NCI-H82 treated with DMSO at 0.1 percent for 48 hours (cell line): ENCODE data around the gene CCSER2.
A peak's percentile ranks its signal among the peaks of the same experiment; 100 is the strongest.
"Not testable (repeated sequence)": the region's sequence is repeated elsewhere in the genome, so short reads cannot be mapped to it uniquely, and the experiment has no call there.

Experiments used
- DNase-seq: peaks from one replicate; lab custom pipeline; 2025; ENCODE audit not compliant: unreplicated experiment; lab: John Stamatoyannopoulos, UW

The CCSER2 gene

DNA sequence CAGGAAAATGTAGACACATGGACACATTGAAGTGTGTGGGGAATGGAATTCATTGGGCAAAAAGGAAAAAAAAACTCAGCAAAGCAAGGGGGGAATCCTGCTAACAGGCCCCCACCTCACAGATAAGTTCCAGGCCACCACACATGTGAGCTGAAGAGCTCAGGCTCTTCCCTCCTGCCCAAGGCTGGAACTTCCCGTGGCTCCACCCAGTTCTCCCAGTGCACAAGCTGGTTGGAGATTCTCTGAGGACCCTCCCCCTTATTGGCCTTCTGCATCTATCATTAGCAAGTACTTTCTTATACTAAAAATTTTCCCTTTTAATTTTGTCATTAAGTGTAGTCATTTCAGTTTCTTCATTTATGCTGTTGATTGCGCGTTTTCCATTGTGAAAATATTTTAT lies 190.8 kb downstream of the CCSER2 start:
- no peak for DNase-seq

- no peak for DNase-seq
Measured at GRCh38 chr10:84521013-84521412, 192.6 kb downstream of the CCSER2 start.

DNA sequence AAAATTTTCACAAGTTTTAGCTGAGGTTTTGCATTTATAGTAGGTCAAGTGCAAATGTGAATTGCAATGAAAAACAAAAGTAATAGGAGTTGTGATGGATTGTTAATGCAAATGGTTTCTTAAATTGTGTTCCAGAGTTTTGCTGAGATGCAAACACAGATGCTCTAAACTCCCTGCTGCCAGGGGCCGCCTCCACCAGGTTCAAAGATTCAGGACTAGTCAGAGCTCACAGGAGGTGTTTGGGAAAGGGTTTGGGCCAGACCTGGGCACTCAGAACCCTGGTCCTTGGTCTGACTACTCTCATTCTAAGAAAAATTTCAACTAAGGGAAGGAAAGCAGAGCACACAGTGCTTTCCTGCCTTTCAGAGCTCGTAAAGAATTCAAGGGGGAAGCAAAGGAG lies 193.1 kb downstream of the CCSER2 start:
- DNase-seq: no peak

DNA sequence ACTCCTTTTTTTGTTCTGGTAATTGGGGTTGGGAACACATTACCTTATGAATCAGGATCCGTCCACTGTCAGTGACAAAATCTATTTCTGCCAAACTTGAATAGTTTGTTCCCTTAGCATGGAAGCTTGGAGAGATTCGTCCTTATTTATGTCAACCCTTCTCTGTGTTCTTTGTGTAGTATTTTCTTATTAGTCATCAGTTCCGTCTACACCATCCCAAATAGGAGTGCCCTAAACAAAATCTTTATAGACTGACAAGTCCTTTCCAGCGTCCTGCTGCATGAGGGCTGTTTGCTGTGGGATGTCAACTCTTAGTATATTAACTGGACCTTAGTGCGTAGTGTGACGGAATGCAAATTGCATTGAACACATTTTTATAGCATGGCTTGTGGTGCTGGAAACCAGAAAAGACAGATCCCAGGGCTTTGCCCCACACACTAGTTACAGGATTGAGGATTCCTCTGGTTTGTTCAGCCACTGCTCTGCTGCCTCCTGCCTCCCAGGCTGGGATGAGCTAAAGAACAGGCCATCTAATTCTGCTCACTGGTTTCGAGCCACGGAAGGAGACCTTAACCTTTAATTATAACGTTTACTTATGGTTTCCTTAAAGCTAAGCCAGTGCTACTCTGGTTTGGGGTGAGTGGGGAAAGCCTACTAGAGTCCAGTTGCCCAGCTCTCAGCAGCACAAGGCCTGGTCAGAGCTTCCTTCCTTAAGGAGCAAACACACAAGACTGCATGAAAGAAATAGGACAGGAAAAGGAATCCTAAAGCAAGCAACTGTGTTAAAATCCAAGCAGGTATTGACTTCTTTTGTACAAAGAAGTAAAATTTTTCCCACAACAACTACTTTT lies 194.4 kb downstream of the CCSER2 start:
- no peak for DNase-seq

- peak; percentile 35 for DNase-seq
Measured at GRCh38 chr10:84523526-84523925, 195.1 kb downstream of the CCSER2 start.

DNA sequence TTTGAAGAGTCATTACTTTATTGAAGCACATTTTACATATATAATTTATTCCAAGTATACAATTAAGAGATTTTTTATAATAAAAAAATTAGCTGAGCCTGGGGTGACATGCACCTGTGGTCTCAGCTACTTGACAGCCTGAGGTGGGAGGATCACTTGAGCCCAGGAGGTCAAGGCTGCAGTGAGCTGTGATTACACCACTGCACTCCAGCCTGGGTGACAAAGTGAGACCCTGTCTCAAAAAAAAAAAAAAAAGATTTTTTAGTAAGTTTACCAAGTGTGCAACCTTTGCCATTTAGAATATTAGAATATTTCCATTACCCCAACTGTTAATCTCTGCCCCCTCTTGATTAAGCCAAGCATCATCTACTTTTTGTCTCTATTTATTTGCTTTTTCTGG lies 196.0 kb downstream of the CCSER2 start:
- DNase-seq: no peak

- DNase-seq: no peak
Measured at GRCh38 chr10:84525120-84525806, 196.9 kb downstream of the CCSER2 start.

DNA sequence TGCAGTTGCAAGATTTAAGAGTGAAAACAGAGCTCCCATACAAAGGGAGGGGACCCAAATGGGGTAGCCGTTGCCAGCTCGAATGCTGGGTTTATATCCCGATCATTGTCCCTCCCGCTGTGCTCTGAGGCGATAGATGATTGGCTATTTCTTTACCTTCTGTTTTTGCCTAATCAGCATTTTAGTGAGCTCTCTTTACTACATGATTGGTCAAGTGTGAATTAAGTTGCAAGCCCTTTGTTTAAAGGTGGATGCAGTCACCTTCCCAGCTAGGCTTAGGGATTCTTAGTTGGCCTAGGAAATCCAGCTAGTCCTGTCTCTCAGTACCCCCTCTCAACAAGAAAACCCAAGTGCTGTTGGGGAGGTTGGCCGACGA lies 197.4 kb downstream of the CCSER2 start:
- DNase-seq: not testable (repeated sequence)

- DNase-seq: not testable (repeated sequence)
Measured at GRCh38 chr10:84527386-84527785, 199.0 kb downstream of the CCSER2 start.

DNA sequence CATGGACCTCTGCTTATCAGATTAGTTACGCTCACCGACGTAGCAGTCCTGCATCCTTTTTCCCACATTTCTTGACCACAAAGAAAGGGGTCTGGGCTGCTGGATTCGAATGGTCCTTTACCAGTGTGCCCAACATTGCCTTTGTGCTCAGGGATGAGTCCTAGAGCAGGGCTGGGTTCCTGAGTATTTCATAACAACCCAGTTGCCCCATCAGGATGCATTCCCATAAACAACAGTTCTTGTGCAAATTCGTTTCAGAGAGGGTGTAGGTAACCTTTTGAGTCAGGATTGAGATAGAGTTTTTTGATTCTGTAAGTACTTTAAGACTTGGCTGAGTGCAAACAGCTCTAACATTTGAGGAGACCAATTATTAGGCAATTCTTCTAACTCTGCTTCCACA lies 200.1 kb downstream of the CCSER2 start:
- DNase-seq: not testable (repeated sequence)

- DNase-seq: no peak
Measured at GRCh38 chr10:84530724-84531325, 202.4 kb downstream of the CCSER2 start.

DNA sequence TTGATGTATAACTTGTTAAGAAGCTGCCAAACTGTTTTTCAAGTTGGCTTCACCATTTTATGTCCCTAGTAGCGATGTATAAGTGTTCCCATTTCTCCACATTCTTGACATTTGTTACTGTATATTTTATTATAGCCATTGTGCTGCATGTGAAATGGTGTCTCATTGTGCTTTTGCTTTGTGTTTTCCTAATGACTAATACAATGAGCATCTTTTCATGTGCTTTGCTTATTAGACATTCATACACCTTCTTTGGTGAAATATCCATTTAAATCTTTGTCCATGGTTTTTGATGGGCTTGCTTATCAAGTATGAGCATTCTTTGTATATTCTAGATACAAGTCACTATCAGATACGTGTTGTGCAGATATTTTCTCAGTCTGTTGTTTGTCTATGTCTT lies 203.0 kb downstream of the CCSER2 start:
- no peak for DNase-seq

GRCh38 chr10:84534168-84534567 lies 205.8 kb downstream of the CCSER2 start:
- DNase-seq: no peak

GRCh38 chr10:84537447-84537931 lies 209.1 kb downstream of the CCSER2 start:
- peak; percentile 53 for DNase-seq

DNA sequence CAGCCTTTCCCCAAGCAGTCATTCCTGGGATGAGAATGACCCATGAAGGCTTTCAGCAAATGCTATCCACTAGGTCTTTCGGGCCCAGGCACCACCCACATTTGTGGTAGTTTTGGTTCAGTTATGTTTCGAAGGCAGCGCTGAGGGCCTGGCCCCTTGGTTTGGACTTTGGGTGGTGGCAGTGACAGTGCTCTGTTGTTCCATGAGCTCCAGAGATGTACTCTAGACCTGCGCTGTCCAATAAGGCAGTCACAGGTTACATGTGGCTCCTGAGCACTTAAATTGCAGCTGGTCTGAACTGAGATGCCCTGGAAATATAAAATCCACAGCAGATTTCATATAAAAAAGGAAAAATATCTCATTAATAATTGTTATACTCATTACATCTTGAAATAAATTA lies 209.6 kb downstream of the CCSER2 start:
- DNase-seq: no peak

DNA sequence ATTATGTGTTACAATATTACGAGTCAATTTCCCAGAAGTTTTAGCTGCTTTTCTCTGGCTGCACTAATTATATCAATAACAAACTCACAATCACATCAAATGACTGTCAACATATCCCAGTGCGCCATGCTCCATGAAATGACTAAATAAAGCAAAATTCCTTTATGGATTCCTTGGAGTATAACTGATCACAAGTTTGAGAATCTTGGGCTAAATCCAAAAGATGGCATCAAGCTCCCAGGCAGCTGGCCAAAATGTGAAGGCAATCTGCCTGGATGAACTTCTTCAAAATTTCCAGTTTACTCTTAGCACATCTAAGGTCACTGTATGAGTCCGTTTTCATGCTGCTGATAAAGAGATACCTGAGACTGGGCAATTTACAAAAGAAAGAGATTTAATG lies 210.8 kb downstream of the CCSER2 start:
- DNase-seq: no peak

DNA sequence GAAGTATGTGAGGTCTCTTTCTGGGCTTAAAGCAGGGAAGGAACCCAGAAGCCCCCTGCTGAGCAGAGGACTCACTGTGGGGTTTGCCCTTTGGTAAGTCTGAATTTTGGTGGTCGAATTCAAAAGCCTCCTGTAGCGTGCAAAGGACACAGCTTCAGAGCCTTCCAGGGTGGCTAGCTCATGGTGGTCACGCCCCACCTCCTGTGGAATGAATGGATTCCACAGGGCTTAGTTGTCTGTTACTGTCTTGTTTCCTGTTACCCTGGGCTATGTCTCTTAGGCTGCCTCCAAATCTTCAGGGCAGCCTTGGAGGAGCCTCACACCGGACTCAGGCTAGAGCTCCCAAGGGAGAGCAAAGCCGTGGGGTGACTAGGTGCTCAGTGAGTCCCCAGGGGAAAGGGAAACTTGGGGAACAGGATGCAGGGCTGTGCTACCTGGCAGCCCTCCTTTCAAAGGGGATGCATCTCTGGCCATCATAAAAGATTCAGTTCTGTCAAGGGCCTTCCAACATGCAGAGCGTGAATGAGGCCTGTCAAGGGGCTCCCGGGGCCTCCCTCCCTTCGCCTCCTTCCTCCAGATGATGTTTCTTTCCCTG lies 211.7 kb downstream of the CCSER2 start:
- no peak for DNase-seq

GRCh38 chr10:84540617-84541288 lies 212.4 kb downstream of the CCSER2 start:
- DNase-seq: no peak

DNA sequence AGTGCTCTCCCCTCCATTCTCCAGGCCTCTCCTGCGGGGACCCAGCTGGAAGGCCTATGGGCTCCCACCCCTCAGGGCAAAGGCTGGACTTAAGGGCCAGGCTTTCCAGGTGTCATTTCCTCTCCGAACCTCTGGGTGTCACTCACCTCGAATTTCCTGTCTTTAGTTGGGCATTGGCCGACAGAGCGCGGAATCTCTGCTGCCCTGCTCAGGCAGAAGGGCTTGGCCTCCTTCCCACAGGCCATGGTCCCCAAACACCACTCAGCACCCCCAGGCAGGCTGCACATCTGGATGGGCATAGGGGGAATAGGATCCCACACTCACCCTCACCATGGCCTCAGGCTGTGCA lies 212.9 kb downstream of the CCSER2 start:
- no peak for DNase-seq

DNA sequence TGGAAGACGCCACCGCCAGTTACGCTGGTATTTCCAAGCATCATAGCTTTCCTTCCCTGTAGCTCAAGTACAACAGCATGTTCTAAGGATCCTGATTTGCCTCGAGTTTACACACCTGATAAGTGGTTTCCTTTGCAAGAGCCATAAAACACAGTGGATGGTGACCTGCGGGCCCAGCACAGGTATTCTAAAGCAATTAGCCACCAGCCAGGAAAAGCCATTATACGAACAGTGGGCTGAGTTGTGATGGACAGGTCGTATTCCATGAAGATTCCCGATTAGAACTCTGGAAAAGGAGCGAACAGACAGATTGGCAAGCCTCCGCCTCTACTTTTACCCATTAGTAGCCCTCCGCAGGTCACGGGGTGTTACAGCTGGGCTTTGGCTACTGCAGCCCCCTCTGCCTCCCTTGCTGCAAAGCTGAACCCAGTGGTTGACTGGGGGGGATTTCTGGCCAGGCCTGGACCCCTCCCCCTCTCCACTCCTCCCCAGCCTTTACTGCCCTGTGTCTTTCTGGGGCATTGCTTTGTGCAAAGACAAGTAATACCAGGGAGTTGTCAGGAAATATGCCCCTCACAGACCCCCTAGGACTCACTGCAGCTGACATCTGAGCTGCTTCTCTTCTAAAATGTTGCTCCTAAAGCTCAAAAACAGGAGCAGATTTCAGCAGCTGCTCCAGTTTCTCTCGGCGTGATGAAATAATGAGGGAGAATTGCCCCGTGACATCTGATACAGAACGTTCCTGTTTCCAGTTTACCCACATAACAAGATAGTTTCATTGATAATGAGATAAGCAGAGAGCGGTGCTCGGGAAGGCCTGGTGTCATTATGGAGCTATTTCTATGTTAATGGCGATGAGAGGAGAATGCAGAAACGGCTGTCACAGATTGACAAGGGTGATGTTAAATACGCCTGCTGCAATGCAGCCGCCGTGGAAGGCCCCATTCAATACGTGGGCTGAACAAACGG lies 214.4 kb downstream of the CCSER2 start:
- DNase-seq: peak; percentile 61
